HEK293T (cell line): ENCODE measurements around the gene TOMM22.

ENCODE experiments used
- BHLHE40 ChIP-seq: fragments of 450-650 bp; IDR thresholded peaks from 2 replicates; pipeline ENCODE4 v1.6.1; 2016; ENCODE audit warnings: mild to moderate bottlenecking, moderate library complexity, borderline replicate concordance
- ELF4 ChIP-seq: fragments of 450-650 bp; IDR thresholded peaks from 2 replicates; pipeline ENCODE4 v1.6.1; 2017; ENCODE audit warnings: antibody characterized with exemption
- FOXK2 ChIP-seq: fragments of 450-650 bp; IDR thresholded peaks from 2 replicates; pipeline ENCODE4 v1.6.1; 2016; ENCODE audit warnings: mild to moderate bottlenecking
- FOXM1 ChIP-seq: fragments of 450-650 bp; IDR thresholded peaks from 2 replicates; pipeline ENCODE4 v1.6.1; 2017; ENCODE audit warnings: mild to moderate bottlenecking, borderline replicate concordance
- L3MBTL2 ChIP-seq: fragments of 450-650 bp; conservative IDR thresholded peaks from 2 replicates; pipeline ENCODE4 v1.6.1; 2016; ENCODE audit warnings: mild to moderate bottlenecking
- LEF1 ChIP-seq: fragments of 450-650 bp; IDR thresholded peaks from 2 replicates; pipeline ENCODE4 v1.6.1; 2017; ENCODE audit warnings: mild to moderate bottlenecking, borderline replicate concordance
- NFRKB ChIP-seq: fragments of 450-650 bp; IDR thresholded peaks from 2 replicates; pipeline ENCODE4 v1.6.1; 2016; ENCODE audit warnings: mild to moderate bottlenecking, moderate library complexity
- SP1 ChIP-seq: fragments of 450-650 bp; IDR thresholded peaks from 2 replicates; pipeline ENCODE4 v1.6.1; 2017
- SUZ12 ChIP-seq: fragments of 450-650 bp; IDR thresholded peaks from 2 replicates; pipeline ENCODE4 v1.6.1; 2016; ENCODE audit warnings: mild to moderate bottlenecking
- TARDBP ChIP-seq: fragments of 450-650 bp; IDR thresholded peaks from 2 replicates; pipeline ENCODE4 v1.6.1; 2016
- ZNF384 ChIP-seq: fragments of 450-650 bp; IDR thresholded peaks from 2 replicates; pipeline ENCODE4 v1.6.1; 2016

DNA sequence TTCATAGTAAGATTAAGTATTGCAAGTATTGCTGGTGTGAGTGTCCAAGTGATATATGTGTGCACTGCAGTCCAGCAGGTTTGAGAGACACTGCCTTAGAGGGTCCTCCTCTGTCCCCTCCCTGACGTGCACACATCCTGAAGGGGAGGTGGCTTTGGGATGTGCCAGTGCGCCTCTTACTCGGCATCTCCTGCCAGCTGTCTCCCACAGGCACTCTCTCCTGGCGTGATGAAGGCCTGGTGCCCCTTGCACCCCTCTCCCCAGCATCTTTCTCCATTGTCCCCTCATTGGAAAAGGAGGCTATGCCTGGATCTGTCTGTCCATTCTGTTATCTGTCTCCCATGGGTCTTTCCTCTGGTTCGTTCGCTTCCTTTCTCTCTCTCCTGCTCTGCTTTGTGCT is 48.2 kb downstream of the TOMM22 start:
- TF ChIP-seq ZNF384, result no peak
- no peak for TF ChIP-seq SP1
- TF ChIP-seq NFRKB, result no peak
- no peak for TF ChIP-seq LEF1
- TF ChIP-seq L3MBTL2, result no peak
- TF ChIP-seq FOXK2, result no peak
- no peak for TF ChIP-seq TARDBP
- no peak for TF ChIP-seq FOXM1
- TF ChIP-seq ELF4, result no peak
- no peak for TF ChIP-seq BHLHE40
- TF ChIP-seq SUZ12, result no peak
